GM19397 (cell line): ENCODE data around the gene TMEM151B.

Source experiments
- ATAC-seq: cut with Tn5 transposase; IDR thresholded peaks from one replicate; pipeline ENCODE4 v1.9.1; 2021; ENCODE audit warnings: mild to moderate bottlenecking, moderate library complexity; ENCODE audit not compliant: unreplicated experiment

The TMEM151B gene

DNA sequence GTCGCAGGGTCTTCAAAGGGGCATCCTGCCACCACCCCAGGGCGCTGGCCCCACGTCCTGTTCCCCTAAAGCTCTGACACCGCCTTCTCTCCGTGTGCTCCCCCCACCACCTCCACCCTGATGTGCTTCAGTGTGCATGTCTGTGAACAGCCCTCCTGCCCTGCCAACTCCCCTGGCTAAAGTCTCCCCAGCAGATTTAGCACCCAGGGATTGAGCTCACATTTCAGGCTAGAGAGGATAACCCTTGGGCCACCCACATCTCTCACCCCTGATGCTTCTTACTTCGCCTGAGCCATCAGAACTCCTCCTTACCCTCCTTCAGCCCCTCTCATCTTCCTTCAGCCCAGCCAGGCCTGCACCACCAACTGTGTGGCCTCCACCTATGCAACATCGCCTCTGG lies 7.5 kb downstream of the TMEM151B start:
- no peak for ATAC-seq

DNA sequence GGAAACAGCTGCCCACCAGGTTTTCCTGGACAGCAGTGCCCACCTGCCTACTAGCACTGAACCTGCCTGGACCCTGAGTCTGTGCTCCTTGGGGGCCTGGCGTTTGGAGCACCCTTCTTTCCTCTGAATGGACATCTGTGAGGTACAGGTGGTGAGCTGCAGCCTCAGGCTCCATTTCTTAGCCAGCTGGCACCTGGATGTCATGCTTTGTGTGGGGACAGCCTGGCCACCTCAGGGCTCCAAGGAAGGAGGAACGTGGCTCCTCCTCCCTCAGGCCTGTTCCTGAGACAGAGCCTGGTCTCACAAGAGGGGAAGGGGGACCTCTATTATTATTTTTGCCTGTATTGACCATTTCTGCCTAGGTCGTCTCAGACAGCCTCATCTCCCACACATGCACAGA lies 8.1 kb downstream of the TMEM151B start:
- ATAC-seq: no peak

GRCh38 chr6:44278774-44279697 lies 8.8 kb downstream of the TMEM151B start:
- no peak for ATAC-seq

GRCh38 chr6:44284121-44284520 lies 13.9 kb downstream of the TMEM151B start:
- no peak for ATAC-seq

DNA sequence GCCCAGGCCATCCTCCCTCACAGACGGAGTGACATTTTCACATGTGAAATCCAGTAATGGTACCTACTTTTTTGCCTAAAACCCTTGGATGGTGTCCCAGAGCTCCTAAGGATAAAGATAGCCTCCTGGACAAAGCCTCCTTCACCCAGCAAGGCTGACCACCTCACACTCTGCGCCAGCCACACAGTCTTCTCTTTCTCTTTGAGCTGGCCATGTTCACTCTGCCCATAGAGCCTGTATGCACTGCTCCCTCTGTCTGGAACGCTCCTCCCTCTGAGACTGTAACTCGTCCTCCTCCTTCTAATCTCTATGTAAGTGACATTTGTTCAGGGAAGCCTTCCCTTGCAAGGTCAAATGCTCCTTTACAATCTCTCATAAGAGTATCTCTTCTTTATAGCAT lies 14.6 kb downstream of the TMEM151B start:
- no peak for ATAC-seq

DNA sequence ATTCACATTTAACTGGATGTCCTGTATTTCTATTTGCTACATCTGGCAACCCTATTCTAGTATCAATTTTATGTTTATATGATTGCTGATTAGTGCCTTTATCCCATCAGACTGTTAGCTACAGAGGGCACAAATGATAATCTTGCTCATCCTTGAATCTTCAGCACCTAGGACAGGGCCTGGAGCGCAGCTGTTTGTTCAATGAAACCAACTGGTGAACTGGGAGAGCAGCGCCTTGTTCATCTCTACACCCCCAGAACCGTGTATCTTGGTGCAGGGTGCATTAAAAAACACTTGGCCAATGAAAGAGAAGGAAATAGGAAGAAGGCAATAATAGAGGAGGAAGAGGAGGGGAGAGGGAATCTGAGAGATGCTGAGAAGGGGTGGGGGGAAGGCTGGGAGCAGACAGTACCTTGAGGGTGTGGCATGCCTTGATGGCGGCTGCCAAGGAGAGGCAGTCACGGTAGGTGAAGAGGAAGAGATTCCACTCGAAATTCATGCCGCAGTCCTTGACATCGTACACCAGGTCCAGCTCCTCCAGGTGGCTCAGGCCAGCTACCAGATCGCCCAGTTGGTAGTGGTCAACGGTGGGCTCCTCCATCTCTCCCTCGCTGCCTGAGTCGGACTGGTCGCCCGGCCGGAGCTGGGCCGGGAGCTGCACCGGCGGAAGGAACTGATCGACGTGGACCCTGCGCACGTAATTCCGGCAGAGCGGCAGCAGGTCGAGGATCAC lies 15.5 kb downstream of the TMEM151B start:
- ATAC-seq: no peak

DNA sequence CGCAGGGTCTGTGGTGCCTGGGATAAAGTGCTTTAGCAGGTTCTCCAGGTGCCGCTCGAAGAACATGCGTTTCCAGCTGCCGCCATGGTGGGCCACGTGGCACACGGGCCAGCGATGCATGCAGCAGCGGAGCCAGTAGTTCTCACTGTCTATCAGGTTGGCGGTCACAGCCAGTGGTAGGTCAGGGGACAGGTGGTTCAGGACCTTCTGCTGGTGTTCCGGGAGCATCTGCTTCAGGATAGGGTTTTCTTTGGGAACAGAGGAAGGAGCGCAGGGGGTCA lies 16.0 kb downstream of the TMEM151B start:
- no peak for ATAC-seq

- no peak for ATAC-seq
These were observed 16.5 kb downstream of the TMEM151B start for GRCh38 chr6:44286747-44287146.

DNA sequence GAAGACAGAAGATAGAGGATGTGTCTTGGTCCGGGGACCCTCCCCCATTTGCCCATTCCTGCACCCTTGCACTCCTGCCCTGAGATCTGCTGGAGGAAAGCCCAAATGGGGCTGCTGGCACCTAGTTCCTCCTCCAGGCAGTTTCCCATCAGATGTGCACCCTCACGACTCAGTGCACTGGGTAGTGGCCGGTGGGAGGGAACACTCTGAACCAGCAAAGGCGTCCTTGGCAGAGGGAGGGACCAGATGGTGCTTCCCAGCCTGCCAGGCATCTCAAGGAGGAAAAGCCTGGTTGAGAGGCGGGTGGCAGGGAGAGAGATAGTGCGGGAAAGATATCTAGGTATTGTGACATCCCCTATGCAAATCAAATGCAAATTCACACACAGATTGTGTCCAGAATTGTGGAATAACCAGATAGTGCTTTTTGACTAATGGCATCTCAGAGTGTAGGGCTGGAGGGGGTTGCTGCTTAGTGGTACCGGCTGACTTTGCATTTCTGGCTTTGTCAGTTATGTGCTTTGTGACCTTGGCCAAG lies 19.5 kb downstream of the TMEM151B start:
- no peak for ATAC-seq

DNA sequence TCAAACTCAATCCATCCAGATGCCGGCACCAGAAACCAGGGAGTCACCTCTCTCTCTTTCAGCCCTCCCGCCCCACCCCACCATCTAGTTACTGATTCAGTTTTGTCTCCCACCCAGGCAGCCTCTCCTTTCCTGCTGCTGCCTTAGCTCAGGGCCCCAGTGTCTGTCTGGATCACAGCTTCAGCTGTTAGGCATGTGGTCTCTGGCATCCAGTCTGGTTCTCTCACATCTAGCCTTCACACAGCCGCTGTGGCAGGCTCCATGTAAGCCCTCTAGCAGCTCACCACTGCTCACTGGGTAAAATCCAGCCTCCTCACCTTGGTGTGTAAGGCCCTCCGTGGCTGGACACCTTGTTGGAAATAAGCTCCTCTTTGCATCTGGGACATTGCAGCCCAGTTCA lies 21.6 kb downstream of the TMEM151B start:
- ATAC-seq: no peak

DNA sequence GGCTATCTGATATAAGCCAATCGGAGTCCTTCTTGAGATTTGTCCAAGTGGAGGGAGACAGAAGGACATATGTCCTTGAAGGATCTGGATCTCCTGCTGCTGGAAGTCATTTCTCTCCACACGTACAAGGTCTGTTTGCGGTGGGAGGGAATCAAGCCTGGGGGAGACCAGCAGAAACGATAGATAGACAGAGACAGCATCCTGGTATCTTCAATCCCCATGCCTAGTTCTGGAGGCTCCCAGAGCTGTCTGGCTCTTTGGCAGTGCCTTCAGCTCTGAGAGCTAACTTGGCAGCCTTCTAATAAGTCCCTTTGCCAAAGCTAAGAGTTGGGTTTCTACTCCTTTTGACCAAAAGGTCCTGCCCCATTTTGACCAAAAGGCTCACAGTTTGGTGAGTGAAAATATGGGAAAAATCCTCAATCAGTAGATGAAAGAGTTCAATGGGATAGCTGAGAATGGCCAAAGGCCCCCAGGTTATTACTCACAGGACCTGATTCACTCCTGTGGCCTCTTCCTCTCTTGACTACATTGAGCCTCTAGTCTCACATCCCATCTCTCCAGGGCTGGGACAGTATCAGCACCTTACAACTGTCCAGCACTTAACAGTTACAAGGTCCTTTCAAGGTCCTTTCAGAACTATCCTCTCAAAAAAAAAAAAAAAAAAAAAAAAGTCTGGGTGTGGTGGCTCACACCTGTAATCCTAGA lies 22.6 kb downstream of the TMEM151B start:
- no peak for ATAC-seq

DNA sequence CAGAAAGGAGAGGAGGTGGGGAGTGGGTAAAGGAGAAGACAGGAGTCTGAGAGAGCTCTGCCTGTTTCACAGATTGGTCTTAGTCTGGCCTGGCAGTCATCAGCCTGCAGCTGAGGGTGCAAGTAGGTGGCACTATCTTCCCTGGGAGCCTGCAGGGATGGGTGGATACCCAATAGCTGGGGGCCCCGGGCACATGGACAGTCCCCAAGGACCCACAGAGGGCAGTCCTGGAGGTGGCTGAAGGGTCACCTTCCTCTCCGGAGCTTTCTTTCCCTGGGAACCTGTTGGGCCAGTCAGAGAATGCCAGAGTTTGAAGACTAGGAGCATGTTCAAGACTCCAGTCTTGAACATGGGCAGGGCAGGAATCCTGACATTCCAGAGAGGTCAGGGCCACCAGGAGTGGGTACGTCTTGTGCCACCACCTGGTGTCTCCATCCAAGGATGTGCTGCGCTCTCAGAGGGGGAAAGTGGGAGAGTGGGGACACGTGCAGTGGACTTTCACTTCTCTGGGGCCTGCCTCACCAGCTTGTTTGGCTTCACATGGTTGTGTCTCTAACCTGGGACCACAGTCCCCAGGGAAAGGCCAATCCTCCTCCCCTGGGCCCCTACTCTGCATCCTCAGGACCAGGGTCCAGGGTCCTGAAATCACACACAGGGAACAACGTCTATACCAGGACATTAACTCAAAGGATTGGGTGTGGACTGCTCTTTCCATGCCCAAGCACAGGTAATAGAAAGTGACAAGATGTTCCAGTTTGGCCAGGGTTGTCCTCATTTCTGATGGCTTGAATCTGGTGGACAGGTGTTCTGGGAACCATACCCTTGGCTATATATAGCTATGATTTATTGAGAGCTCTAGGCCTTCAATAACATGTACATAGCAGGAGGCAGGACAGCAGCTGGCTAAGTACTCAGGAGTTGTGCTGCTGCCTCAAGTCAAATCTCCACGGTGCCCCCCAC lies 24.9 kb downstream of the TMEM151B start:
- no peak for ATAC-seq

- no peak for ATAC-seq
These were observed 27.1 kb downstream of the TMEM151B start for GRCh38 chr6:44297063-44298038.

DNA sequence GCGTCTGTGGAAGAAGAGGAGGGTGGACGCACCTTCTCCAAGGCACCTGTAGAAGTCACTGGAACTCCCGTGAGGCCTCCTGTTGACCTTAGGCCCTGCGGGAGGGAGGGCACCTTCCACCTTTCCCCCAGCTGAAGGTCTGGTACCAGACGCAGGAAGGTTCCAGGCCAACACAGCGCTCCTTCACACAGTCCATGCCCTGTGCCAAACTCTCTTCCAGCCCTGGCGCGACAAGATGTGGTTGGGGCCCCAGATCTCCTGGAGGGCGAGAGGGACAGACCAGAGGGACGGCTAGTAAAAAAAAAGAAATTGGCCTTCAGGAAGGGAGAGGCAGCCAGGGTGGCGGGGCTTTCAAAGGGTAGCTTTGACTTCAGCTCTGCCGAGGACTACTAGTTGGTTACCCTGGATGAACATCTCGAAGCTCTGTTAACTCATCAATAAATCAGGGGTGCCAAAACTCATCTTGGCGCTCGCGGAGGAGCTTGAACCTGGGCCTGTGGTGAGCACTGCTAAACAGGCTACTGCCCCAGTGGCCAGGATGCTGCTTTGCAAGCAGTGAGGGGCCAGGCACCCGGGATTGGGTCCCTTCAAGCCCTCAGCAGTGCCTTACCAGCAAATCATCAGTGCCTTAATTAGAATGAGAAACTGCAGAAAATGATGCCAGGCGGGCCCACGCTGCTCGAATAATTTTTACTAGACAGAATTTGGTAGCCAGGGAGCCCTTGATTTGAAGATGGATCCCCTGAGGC lies 28.0 kb downstream of the TMEM151B start:
- ATAC-seq: no peak

DNA sequence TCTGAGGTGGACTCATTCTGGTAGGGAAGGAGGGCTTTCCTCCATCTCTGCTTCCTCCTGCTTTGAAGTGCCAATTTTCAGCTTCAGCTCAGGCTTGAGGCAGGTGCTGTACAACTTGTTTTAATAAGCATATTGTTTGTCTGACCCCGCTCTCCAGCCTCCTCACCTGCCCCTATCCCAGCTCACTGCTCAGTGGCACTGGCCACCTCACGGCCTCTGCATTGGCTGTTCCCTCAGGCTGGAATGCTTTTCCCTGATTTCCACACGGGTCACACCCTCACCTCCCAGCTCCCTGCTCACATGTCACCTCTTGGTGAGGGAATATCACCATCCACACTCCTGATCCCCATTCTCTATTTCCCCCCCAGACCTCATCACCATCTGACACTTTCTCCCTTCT lies 28.6 kb downstream of the TMEM151B start:
- no peak for ATAC-seq

DNA sequence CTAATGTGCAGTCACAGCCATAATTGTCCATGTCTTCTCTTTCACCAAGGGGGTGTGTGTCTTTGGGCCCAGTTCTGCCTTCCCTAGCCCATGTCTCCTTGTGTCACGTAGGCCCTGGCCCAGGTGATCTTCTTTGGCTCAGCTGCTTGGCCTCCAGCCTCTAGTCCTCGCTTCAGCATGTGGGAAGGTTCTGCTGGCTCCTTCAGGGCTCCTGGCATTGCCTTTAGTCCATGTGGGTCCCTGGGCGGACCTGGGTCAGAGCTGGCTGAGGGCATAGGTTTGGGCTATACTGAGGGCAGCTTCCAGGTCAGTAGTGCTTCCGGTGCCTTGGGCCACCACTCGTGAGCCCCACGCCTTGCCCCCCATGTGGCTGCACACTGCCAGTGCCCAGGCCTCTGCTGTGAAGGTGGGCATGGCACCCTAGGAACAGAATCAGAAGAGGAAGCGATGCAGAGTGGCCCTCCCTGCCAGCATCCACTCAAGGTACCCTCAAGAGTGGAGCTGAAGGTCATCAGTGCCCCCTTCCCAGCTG lies 30.1 kb downstream of the TMEM151B start:
- ATAC-seq: no peak

GRCh38 chr6:44301106-44301505 lies 30.9 kb downstream of the TMEM151B start:
- ATAC-seq: no peak
